Measurements from ENCODE around the gene ZBTB17.

The ZBTB17 gene

GRCh38 chr1:15959827-15960446, 16.0 kb downstream of the ZBTB17 start:
- H3K27me3 ChIP-seq (ENCODE audit: control insufficient read depth, low read length) = no peaks in the 10 kb centered on the region
- peaks cover 5% of the 10 kb centered on the region; the same call in 1 of the 2 replicates for H3F3A ChIP-seq (ENCODE audit: control insufficient read depth, insufficient read depth)
- no peak overlapping the region for H3K27ac ChIP-seq (ENCODE audit: low read depth, low read length)
- peaks cover 57% of the 10 kb centered on the region for H3K79me2 ChIP-seq (ENCODE audit: control insufficient read depth, low read length)
- no peak overlapping the region for H3K4me2 ChIP-seq (ENCODE audit: low read length)
- peaks cover 4% of the 10 kb centered on the region for H3K36me3 ChIP-seq (ENCODE audit: control insufficient read depth, low read length)
- H3K4me1 ChIP-seq (ENCODE audit: control insufficient read depth, low read length) = peaks cover 17% of the 10 kb centered on the region
- H4K20me1 ChIP-seq (ENCODE audit: control insufficient read depth, insufficient read depth, low read depth, low read length) = 0 out of 2 replicates have a peak, but pooled peaks cover 4% of the 10 kb centered on the region
- H3K4me3 ChIP-seq (ENCODE audit: low read length) = no peak overlapping the region
- H3K9me3 ChIP-seq (ENCODE audit: control insufficient read depth, insufficient read depth, low read length) = no peaks in the 10 kb centered on the region
- TF ChIP-seq EZH2phosphoT487 (IDR thresholded peaks at IDR 0.05; ENCODE audit: borderline replicate concordance, low read length) (no peak), CTCF (IDR thresholded peaks at IDR 0.05; ENCODE audit: low read depth, low read length, poor library complexity, severe bottlenecking) (no peak)
- no peaks in the 10 kb centered on the region for H3K9me2 ChIP-seq (replicated peaks; ENCODE audit: control insufficient read depth, low read length)

DNA sequence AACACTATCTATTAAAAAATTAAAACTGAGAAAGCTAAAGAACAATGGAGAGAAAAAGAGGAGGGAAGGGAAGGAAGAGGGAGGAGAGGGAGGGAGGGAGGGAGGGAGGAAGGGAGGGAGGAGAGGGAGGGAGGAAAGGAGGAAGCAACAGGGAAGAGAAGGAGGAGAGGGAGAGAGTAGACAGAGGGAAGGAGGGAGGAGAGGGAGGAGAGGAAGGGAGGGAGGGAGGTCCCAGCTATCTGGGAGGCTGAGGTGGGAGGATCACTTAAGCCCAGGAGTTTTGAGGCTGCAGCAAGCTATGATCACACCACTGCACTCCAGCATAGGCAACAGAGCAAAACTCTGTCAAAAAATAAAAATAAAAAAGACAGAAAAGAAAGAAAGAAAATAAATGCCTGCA, 16.5 kb downstream of the ZBTB17 start:
- TF ChIP-seq EZH2phosphoT487 (IDR thresholded peaks at IDR 0.05; ENCODE audit: borderline replicate concordance, low read length) = no peak
- TF ChIP-seq CTCF (IDR thresholded peaks at IDR 0.05; ENCODE audit: low read depth, low read length, poor library complexity, severe bottlenecking) = no peak
- no peak overlapping the region for H3K4me3 ChIP-seq (ENCODE audit: low read length)
- H3K9me3 ChIP-seq (ENCODE audit: control insufficient read depth, insufficient read depth, low read length) = no peaks in the 10 kb centered on the region
- peaks cover 5% of the 10 kb centered on the region; the same call in 1 of the 2 replicates for H3F3A ChIP-seq (ENCODE audit: control insufficient read depth, insufficient read depth)
- no peaks in the 10 kb centered on the region for H3K9me2 ChIP-seq (replicated peaks; ENCODE audit: control insufficient read depth, low read length)
- 0 out of 2 replicates have a peak, but pooled peaks cover 4% of the 10 kb centered on the region for H4K20me1 ChIP-seq (ENCODE audit: control insufficient read depth, insufficient read depth, low read depth, low read length)
- H3K36me3 ChIP-seq (ENCODE audit: control insufficient read depth, low read length) = peaks cover 6% of the 10 kb centered on the region
- H3K4me1 ChIP-seq (ENCODE audit: control insufficient read depth, low read length) = peaks cover 11% of the 10 kb centered on the region
- no peak overlapping the region for H3K4me2 ChIP-seq (ENCODE audit: low read length)
- H3K27me3 ChIP-seq (ENCODE audit: control insufficient read depth, low read length) = no peaks in the 10 kb centered on the region
- H3K27ac ChIP-seq (ENCODE audit: low read depth, low read length) = no peak overlapping the region
- peaks cover 56% of the 10 kb centered on the region for H3K79me2 ChIP-seq (ENCODE audit: control insufficient read depth, low read length)

DNA sequence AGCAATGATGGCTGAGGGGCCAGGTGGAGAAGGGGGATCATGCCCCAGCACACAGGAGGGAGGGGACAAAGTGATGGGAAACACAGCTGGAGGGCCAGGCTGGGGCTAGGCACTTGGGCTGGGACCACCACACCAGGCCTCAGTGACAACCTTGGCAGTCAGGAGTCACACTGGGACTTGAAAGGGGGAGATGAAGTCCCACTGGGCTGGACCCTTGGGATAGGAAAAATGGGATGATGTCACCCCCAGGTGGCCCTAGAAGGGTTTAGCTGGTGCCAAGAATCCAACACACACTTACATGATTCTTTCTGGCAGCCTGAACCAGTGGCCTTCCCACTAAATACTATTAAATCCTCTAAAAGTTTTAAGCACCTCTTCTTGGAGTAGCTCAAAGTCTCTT, 17.1 kb downstream of the ZBTB17 start:
- Histone ChIP-seq H3F3A (ENCODE audit: control insufficient read depth, insufficient read depth) (peaks cover 5% of the 10 kb centered on the region; the same call in 1 of the 2 replicates), H3K4me3 (ENCODE audit: low read length) (no peak overlapping the region), H3K9me2 (replicated peaks; ENCODE audit: control insufficient read depth, low read length) (no peaks in the 10 kb centered on the region), H3K4me1 (ENCODE audit: control insufficient read depth, low read length) (peaks cover 5% of the 10 kb centered on the region), H3K79me2 (ENCODE audit: control insufficient read depth, low read length) (peaks cover 60% of the 10 kb centered on the region), H3K36me3 (ENCODE audit: control insufficient read depth, low read length) (peaks cover 13% of the 10 kb centered on the region), H3K9me3 (ENCODE audit: control insufficient read depth, insufficient read depth, low read length) (no peaks in the 10 kb centered on the region), H3K27ac (ENCODE audit: low read depth, low read length) (no peak overlapping the region), H4K20me1 (ENCODE audit: control insufficient read depth, insufficient read depth, low read depth, low read length) (peaks cover 4% of the 10 kb centered on the region; the same call in 1 of the 2 replicates), H3K4me2 (ENCODE audit: low read length) (no peak overlapping the region), H3K27me3 (ENCODE audit: control insufficient read depth, low read length) (no peaks in the 10 kb centered on the region)
- TF ChIP-seq EZH2phosphoT487 (IDR thresholded peaks at IDR 0.05; ENCODE audit: borderline replicate concordance, low read length) = no peak
- no peak for TF ChIP-seq CTCF (IDR thresholded peaks at IDR 0.05; ENCODE audit: low read depth, low read length, poor library complexity, severe bottlenecking)

Measured in DOHH2 (cell line).